CD4-positive, CD25-positive, alpha-beta regulatory T cell (primary cell): Measurements from ENCODE around the gene TP53I3. TPM values are rescaled to one million over a fixed set of nuclear protein-coding genes. Genes with fewer than 3 reads are reported as not detected.
A peak's percentile ranks its signal among the peaks of the same experiment; 100 is the strongest.
"Not testable (repeated sequence)": the region's sequence is repeated elsewhere in the genome, so short reads cannot be mapped to it uniquely, and the experiment has no call there.

Experiments
- ATAC-seq, 2 donors: fragments of 150-1000 bp; cut with Tn5 transposase; one replicate each; pipeline ENCODE4 v1.10.0; 2021; ENCODE audit warnings: low read depth in 2 of 2, moderate number of reproducible peaks in 2 of 2, moderate library complexity in 1 of 2
- DNase-seq, 3 donors: peaks; one replicate each; pipeline versions ENCODE4 v3.0.0 to v3.0.0-alpha.2; 2012 to 2022; ENCODE audit warnings: mixed read lengths in 1 of 3
- H3K27ac ChIP-seq: one replicate; pipeline ENCODE4 v1.7.0; 2013; ENCODE audit warnings: mild to moderate bottlenecking, low read length; ENCODE audit not compliant: insufficient read depth, poor library complexity, severe bottlenecking
- H3K27me3 ChIP-seq: one replicate; pipeline ENCODE4 v1.7.0; 2013; ENCODE audit warnings: low read length; ENCODE audit not compliant: control insufficient read depth, insufficient read depth
- H3K36me3 ChIP-seq: one replicate; pipeline ENCODE4 v1.7.0; 2013; ENCODE audit warnings: mild to moderate bottlenecking, low read length, moderate library complexity; ENCODE audit not compliant: control insufficient read depth, insufficient read depth
- H3K4me1 ChIP-seq: 2 replicates; pipeline ENCODE4 v1.7.0; 2013; ENCODE audit warnings: mild to moderate bottlenecking, low read length; ENCODE audit not compliant: insufficient read depth, control insufficient read depth, poor library complexity, severe bottlenecking
- H3K4me3 ChIP-seq: one replicate; pipeline ENCODE4 v1.7.0; 2013; ENCODE audit warnings: low read depth, mild to moderate bottlenecking, low read length, moderate library complexity
- H3K9me3 ChIP-seq, 2 experiments: 1 replicate in 1 of 2; 2 replicates in 1 of 2; pipeline ENCODE4 v1.7.0; 2013; ENCODE audit warnings: low read length in 2 of 2, mild to moderate bottlenecking in 1 of 2, moderate library complexity in 1 of 2; ENCODE audit not compliant: control insufficient read depth in 2 of 2
- H3K27ac Mint-ChIP-seq, 3 donors: one replicate each; pipeline ENCODE4 v1.8.0; 2020 to 2022; ENCODE audit warnings: mild to moderate bottlenecking in 3 of 3, mixed read lengths in 3 of 3, moderate library complexity in 2 of 3
- H3K27me3 Mint-ChIP-seq: one replicate; pipeline ENCODE4 v1.8.0; 2022; ENCODE audit warnings: mild to moderate bottlenecking, mixed read lengths
- H3K36me3 Mint-ChIP-seq: one replicate; pipeline ENCODE4 v1.8.0; 2020; ENCODE audit warnings: mixed read lengths
- H3K4me1 Mint-ChIP-seq, 4 donors: one replicate each; pipeline ENCODE4 v1.8.0; 2020 to 2022; ENCODE audit warnings: mixed read lengths in 4 of 4, mild to moderate bottlenecking in 1 of 4
- H3K4me3 Mint-ChIP-seq, 4 donors: one replicate each; pipeline ENCODE4 v1.8.0; 2020 to 2022; ENCODE audit warnings: mild to moderate bottlenecking in 4 of 4, mixed read lengths in 4 of 4, moderate library complexity in 3 of 4
- H3K9me3 Mint-ChIP-seq, 7 donors: one replicate each; pipeline ENCODE4 v1.8.0; 2020 to 2022; ENCODE audit warnings: mixed read lengths in 7 of 7, mild to moderate bottlenecking in 3 of 7, moderate library complexity in 2 of 7
- polyA plus RNA-seq, 4 donors: library from polyadenylated mRNA; unstranded; fragments of 300-500 nt; fragmentation: Illumina TruSeq; gene quantifications; one replicate each; pipeline ENCODE4 v1.2.3, GENCODE V29; 2021
- total RNA-seq: library from RNA; stranded (reverse); gene quantifications from one replicate; pipeline ENCODE4 v1.2.3, GENCODE V29; 2022

Gene TP53I3
- total and polyA plus RNA-seq, 5 donors from 2014 or later = 0.25 to 1.5 (median 1.1) TPM; not detected in 1

- H3K4me1 Mint-ChIP-seq = peaks cover 16 to 36% (median 18%) of the 10 kb centered on the region in 4 donors
- H3K9me3 ChIP-seq = no peaks in the 10 kb centered on the region
- H3K27me3 ChIP-seq = peaks cover 11% of the 10 kb centered on the region
- peaks cover 4% of the 10 kb centered on the region for H3K36me3 Mint-ChIP-seq
- peak overlapping the region in 1 of 3 donors; percentile 48 for H3K27ac Mint-ChIP-seq
- no peaks in the 10 kb centered on the region for H3K36me3 ChIP-seq
- DNase-seq = no peak
- H3K4me1 ChIP-seq = peaks cover 28% of the 10 kb centered on the region
- no peak overlapping the region for H3K27ac ChIP-seq
- H3K9me3 Mint-ChIP-seq = no peaks in the 10 kb centered on the region
- no peak for ATAC-seq
- peaks cover 10% of the 10 kb centered on the region for H3K27me3 Mint-ChIP-seq
- H3K4me3 Mint-ChIP-seq = peak overlapping the region; percentile 90 to 100 (median 95)
- peak overlapping the region; percentile 94 for H3K4me3 ChIP-seq
These were observed 38.8 kb downstream of the TP53I3 start for GRCh38 chr2:24045511-24046508.

DNA sequence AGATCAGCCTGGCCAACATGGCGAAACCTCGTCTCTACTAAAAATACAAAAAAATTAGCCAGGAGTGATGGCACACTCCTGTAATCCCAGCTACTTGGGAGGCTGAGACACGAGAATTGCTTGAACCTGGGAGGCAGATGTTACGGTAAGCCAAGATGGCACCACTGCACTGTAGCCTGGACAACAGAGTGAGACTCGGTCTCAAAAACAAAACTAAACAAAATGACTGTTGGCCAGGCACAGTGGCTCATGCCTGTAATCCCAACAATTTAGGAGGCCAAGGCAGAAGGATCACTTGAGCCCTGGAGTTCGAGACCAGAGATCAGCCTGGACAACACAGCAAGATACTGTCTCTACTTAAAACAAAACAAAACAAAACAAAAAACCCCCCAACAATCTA is 41.5 kb downstream of the TP53I3 start:
- H3K9me3 ChIP-seq, H3K27me3 Mint-ChIP-seq, H3K27me3 ChIP-seq, DNase-seq, ATAC-seq, H3K9me3 Mint-ChIP-seq, H3K27ac ChIP-seq, H3K4me3 ChIP-seq, H3K27ac Mint-ChIP-seq, H3K4me3 Mint-ChIP-seq, H3K4me1 ChIP-seq: not testable (repeated sequence)
- H3K4me1 Mint-ChIP-seq = peaks cover 17 to 31% (median 20%) of the 10 kb centered on the region in 4 donors
- peaks cover 13% of the 10 kb centered on the region for H3K36me3 ChIP-seq
- peaks cover 22% of the 10 kb centered on the region for H3K36me3 Mint-ChIP-seq

GRCh38 chr2:24040511-24040910 is 44.1 kb downstream of the TP53I3 start:
- Histone ChIP-seq H3K4me1 (peaks cover 5% of the 10 kb centered on the region), H3K4me3 (no peak overlapping the region), H3K36me3 (peaks cover 26% of the 10 kb centered on the region), H3K9me3 (no peaks in the 10 kb centered on the region), H3K27ac (no peak overlapping the region), H3K27me3 (no peaks in the 10 kb centered on the region)
- Mint-ChIP-seq H3K36me3 (peaks cover 36% of the 10 kb centered on the region), H3K27me3 (no peaks in the 10 kb centered on the region), H3K4me1 (peaks cover 17 to 28% (median 21%) of the 10 kb centered on the region in 4 donors), H3K4me3 (no peak overlapping the region), H3K9me3 (no peaks in the 10 kb centered on the region), H3K27ac (no peak overlapping the region)
- DNase-seq (no peak), ATAC-seq (no peak)

GRCh38 chr2:24038786-24039499 is 45.7 kb downstream of the TP53I3 start:
- H3K9me3 ChIP-seq = no peaks in the 10 kb centered on the region
- no peak overlapping the region for H3K4me3 ChIP-seq
- H3K27ac Mint-ChIP-seq = no peak overlapping the region
- no peaks in the 10 kb centered on the region for H3K9me3 Mint-ChIP-seq
- no peak for DNase-seq
- peaks cover 14 to 26% (median 21%) of the 10 kb centered on the region in 4 donors for H3K4me1 Mint-ChIP-seq
- H3K36me3 Mint-ChIP-seq = peaks cover 39% of the 10 kb centered on the region
- no peaks in the 10 kb centered on the region for H3K27me3 Mint-ChIP-seq
- no peak overlapping the region for H3K4me3 Mint-ChIP-seq
- H3K36me3 ChIP-seq = peaks cover 26% of the 10 kb centered on the region
- H3K27ac ChIP-seq = no peak overlapping the region
- peaks cover 5% of the 10 kb centered on the region for H3K4me1 ChIP-seq
- H3K27me3 ChIP-seq = no peaks in the 10 kb centered on the region
- no peak for ATAC-seq

Other genes starting within 250 kb of the TP53I3 start
- gene ATAD2B, start 157.7 kb downstream of the TP53I3 start, total RNA-seq = 53.2 TPM
- 1 to 10 TPM; 4.0 to 8.3 (median 7.0) TPM for gene ATAD2B, start 157.7 kb downstream of the TP53I3 start, polyA plus RNA-seq
- 15.0 TPM for gene UBXN2A, start 144.4 kb downstream of the TP53I3 start, total RNA-seq
- gene UBXN2A, start 144.4 kb downstream of the TP53I3 start, polyA plus RNA-seq = 1 to 10 TPM; 7.7 to 9.8 (median 8.6) TPM
- gene MFSD2B, start 74.7 kb downstream of the TP53I3 start, total RNA-seq = 0.39 TPM
- not detected for gene MFSD2B, start 74.7 kb downstream of the TP53I3 start, polyA plus RNA-seq
- 6.3 TPM for gene WDCP, start 37.4 kb downstream of the TP53I3 start, total RNA-seq
- 10 to 100 TPM in 1 of 4 donors, 1 to 10 TPM in 3; 3.4 to 11.0 (median 4.9) TPM for gene WDCP, start 37.4 kb downstream of the TP53I3 start, polyA plus RNA-seq
- gene FKBP1B, start 35.1 kb downstream of the TP53I3 start, total RNA-seq = 1.1 TPM
- 1 to 10 TPM; 1.1 to 3.0 (median 1.6) TPM for gene FKBP1B, start 35.1 kb downstream of the TP53I3 start, polyA plus RNA-seq
- gene SF3B6, start 8.5 kb downstream of the TP53I3 start, total RNA-seq = 62.3 TPM
- 100 to 1,000 TPM; 200 to 255 (median 224) TPM for gene SF3B6, start 8.5 kb downstream of the TP53I3 start, polyA plus RNA-seq
- gene PFN4, start 38.5 kb upstream of the TP53I3 start, total RNA-seq = not detected
- gene PFN4, start 38.5 kb upstream of the TP53I3 start, polyA plus RNA-seq = not detected
- 11.6 TPM for gene FAM228B, start 38.6 kb upstream of the TP53I3 start, total RNA-seq
- gene FAM228B, start 38.6 kb upstream of the TP53I3 start, polyA plus RNA-seq = 1 to 10 TPM; 3.5 to 4.8 (median 4.1) TPM
- not detected for gene FAM228A, start 90.2 kb upstream of the TP53I3 start, total RNA-seq
- gene FAM228A, start 90.2 kb upstream of the TP53I3 start, polyA plus RNA-seq = not detected